Tibial nerve (tissue), 4 donors: Measurements from ENCODE around the gene CRHR2. TPM values are rescaled to one million over a fixed set of nuclear protein-coding genes. Genes with fewer than 3 reads are reported as not detected.

Experiments
- DNase-seq, 2 donors: peaks; one replicate each; pipeline ENCODE4 v3.0.0-alpha.2; 2019; ENCODE audit warnings: low spot score in 2 of 2
- H3K27ac ChIP-seq, 4 donors: fragments of 200-600 bp; sonication (generic) in 3 of 4; one replicate each; pipeline ENCODE4 v1.5.1; 2017 to 2019; ENCODE audit warnings: mild to moderate bottlenecking in 1 of 4
- H3K27me3 ChIP-seq, 2 donors: fragments of 200-600 bp; sonication (generic) in 1 of 2; one replicate each; pipeline versions ENCODE4 v1.5.1 to v1.6.0; 2017 to 2019
- H3K36me3 ChIP-seq, 3 donors: fragments of 200-600 bp; sonication (generic); one replicate each; pipeline ENCODE4 v1.5.1; 2018 to 2019
- H3K4me1 ChIP-seq, 4 donors: fragments of 200-600 bp; sonication (generic) in 3 of 4; one replicate each; pipeline ENCODE4 v1.5.1; 2017 to 2019
- H3K4me3 ChIP-seq, 4 donors: fragments of 200-600 bp; sonication (generic) in 3 of 4; one replicate each; pipeline ENCODE4 v1.5.1; 2017 to 2019; ENCODE audit warnings: mild to moderate bottlenecking in 1 of 4, moderate library complexity in 1 of 4
- H3K9me3 ChIP-seq, 4 donors: fragments of 200-600 bp; sonication (generic) in 3 of 4; one replicate each; pipeline ENCODE4 v1.5.1; 2017 to 2019
- EP300 ChIP-seq, 2 donors: sonication (generic); formaldehyde crosslinking; IDR thresholded peaks; one replicate each; pipeline ENCODE4 v1.6.1; 2017; ENCODE audit warnings: antibody characterized with exemption in 2 of 2, mild to moderate bottlenecking in 1 of 2
- POLR2A ChIP-seq, 2 donors: fragments of 450-650 bp; IDR thresholded peaks; one replicate each; pipeline ENCODE4 v1.6.1; 2017; ENCODE audit warnings: antibody characterized with exemption in 2 of 2, mild to moderate bottlenecking in 2 of 2, moderate library complexity in 2 of 2
- WGBS, 2 donors: methylation state at CpG; one replicate each; pipeline ENCODE4 v1.1.5; 2018; 5-methylcytosine and 5-hydroxymethylcytosine counted together
- total RNA-seq, 4 donors: library from RNA; depleted of rRNA; stranded (reverse); fragments of >200 nt; gene quantifications; one replicate each; pipeline ENCODE4 v1.1.0, GENCODE V29; 2016
- TF ChIP-seq, protein P1 (sequence below), 5 experiments: fragments of 200-600 bp in 3 of 5; fragments of 450-650 bp in 2 of 5; sonication (generic) in 3 of 5; IDR thresholded peaks; one replicate each; pipeline ENCODE4 v1.5.1; 2016 to 2019; ENCODE audit warnings: antibody characterized with exemption in 5 of 5, mild to moderate bottlenecking in 3 of 5, moderate library complexity in 2 of 5

CRHR2 gene
- total RNA-seq, 4 donors from 2014 or later: 0.21 to 0.44 TPM; not detected in 2

DNA sequence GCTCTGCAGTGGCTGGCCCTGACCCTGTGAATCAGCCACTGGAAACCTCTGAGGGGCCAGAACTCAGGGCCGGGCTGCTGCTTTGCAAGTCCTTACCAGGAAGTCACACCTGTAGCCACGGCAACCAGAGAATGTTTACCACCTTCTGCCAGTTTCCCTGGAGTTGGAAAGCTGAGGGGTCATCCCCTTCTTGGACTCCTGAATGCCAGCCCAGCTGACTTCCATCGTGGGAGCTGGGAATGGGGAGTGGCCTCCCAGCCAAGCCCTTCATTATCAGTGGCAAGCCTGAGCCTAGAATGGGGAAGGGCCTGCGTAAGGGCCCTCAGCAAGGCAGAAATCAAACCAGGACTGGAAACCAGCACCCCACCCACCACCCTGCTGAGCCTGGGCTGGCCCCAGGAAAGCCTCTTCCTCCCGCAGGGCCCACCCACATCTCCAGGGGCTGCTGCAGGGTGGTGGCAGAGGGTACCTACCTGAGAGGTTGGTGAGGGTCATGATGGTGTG, 6.5 kb upstream of the CRHR2 start:
- Histone ChIP-seq H3K27me3 (peaks cover 0 to 10% of the 10 kb centered on the region in 2 donors), H3K36me3 (no peaks in the 10 kb centered on the region), H3K4me3 (no peak overlapping the region), H3K9me3 (no peaks in the 10 kb centered on the region), H3K27ac (no peak overlapping the region), H3K4me1 (no peaks in the 10 kb centered on the region)
- no peak for DNase-seq
- no peak for TF ChIP-seq EP300 (IDR thresholded peaks at IDR 0.05)
- WGBS, 2 donors: 20 to 73% methylated on average over 3 to 4 of the region's 5 CpGs

DNA sequence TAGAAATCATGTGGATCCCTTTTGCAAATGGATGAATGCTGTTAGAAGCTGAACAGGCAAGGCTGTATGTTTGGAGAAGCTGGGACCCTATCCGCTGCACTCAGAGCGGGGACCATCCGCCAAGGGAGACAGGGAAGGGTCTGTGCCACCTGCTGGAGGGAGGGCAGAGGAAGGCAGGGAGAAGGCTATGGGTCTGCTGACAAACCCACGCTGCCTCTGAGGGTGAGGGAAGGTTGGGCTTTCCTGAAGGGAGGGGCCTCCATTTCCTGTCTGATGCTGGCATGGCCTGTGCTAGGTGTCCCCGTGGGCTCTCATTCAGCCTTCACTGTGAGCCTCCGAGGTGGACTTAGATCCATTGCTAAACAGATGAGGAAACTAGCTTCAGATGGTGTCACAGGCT, 5.3 kb upstream of the CRHR2 start:
- H3K36me3 ChIP-seq: no peaks in the 10 kb centered on the region
- H3K4me1 ChIP-seq: peaks cover 0 to 3% (median 2%) of the 10 kb centered on the region in 4 donors
- TF ChIP-seq POLR2A (IDR thresholded peaks at IDR 0.05): no peak
- TF ChIP-seq, protein P1, sequence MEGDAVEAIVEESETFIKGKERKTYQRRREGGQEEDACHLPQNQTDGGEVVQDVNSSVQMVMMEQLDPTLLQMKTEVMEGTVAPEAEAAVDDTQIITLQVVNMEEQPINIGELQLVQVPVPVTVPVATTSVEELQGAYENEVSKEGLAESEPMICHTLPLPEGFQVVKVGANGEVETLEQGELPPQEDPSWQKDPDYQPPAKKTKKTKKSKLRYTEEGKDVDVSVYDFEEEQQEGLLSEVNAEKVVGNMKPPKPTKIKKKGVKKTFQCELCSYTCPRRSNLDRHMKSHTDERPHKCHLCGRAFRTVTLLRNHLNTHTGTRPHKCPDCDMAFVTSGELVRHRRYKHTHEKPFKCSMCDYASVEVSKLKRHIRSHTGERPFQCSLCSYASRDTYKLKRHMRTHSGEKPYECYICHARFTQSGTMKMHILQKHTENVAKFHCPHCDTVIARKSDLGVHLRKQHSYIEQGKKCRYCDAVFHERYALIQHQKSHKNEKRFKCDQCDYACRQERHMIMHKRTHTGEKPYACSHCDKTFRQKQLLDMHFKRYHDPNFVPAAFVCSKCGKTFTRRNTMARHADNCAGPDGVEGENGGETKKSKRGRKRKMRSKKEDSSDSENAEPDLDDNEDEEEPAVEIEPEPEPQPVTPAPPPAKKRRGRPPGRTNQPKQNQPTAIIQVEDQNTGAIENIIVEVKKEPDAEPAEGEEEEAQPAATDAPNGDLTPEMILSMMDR (IDR thresholded peaks at IDR 0.05): no peak
- H3K9me3 ChIP-seq: no peaks in the 10 kb centered on the region
- H3K4me3 ChIP-seq: no peak overlapping the region
- 59 to 70% methylated on average over 6 of the region's 6 CpGs for WGBS, 2 donors
- no peak overlapping the region for H3K27ac ChIP-seq
- DNase-seq: no peak
- H3K27me3 ChIP-seq: peaks cover 0 to 22% of the 10 kb centered on the region in 2 donors

DNA sequence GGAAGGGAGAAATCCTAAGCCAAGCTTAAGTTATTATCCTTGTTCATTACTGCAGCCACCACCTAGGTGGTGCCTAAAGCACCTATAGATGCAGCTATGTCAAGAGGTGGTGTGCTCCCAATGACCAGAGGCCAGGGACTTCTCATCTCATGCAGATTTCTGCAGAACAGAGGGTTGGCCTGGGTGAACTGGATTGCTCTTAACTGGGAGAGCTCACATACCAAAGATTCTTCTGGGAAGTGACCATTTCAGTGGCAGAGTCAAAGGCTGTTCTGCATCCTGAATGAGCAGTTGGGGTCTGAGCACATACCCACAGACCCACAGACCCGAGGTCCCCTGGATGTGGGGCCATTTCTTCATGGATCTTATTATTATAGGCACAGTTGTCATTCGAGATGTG, 2.1 kb upstream of the CRHR2 start:
- peaks cover 0 to 54% of the 10 kb centered on the region in 2 donors for H3K27me3 ChIP-seq
- H3K27ac ChIP-seq: no peak overlapping the region
- peaks cover 0 to 20% (median 16%) of the 10 kb centered on the region in 4 donors for H3K4me1 ChIP-seq
- no peaks in the 10 kb centered on the region for H3K36me3 ChIP-seq
- no peak for TF ChIP-seq EP300 (IDR thresholded peaks at IDR 0.05)
- TF ChIP-seq POLR2A (IDR thresholded peaks at IDR 0.05): no peak
- TF ChIP-seq, protein P1 (IDR thresholded peaks at IDR 0.05): no peak
- 48 to 51% methylated on average over 2 of the region's 2 CpGs for WGBS, 2 donors
- no peak overlapping the region for H3K4me3 ChIP-seq
- DNase-seq: no peak
- no peaks in the 10 kb centered on the region for H3K9me3 ChIP-seq

DNA sequence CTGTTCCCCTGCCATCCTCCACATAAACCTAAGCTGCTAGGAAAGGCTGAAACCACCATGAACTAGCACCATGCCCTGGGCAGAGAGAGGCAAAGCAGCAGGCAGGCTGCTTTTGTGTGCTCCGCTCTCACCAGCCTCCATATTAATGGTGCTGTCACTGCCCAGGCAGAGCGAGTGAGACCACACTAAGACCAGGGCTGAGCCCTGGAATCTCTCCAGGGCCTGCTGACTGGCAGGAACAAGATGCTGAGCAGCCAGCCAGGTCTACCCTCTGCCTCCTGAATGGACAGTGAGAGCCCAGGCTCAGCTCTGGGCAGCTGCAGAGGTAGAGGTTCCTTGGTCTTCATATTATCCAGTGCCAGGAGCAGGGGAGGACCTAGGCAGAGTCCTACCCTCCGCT, 1.6 kb upstream of the CRHR2 start:
- 72 to 84% methylated on average over 2 to 3 of the region's 3 CpGs for WGBS, 2 donors
- DNase-seq: no peak
- H3K36me3 ChIP-seq: no peaks in the 10 kb centered on the region
- H3K9me3 ChIP-seq: no peaks in the 10 kb centered on the region
- peaks cover 0 to 20% (median 16%) of the 10 kb centered on the region in 4 donors for H3K4me1 ChIP-seq
- H3K4me3 ChIP-seq: no peak overlapping the region
- peaks cover 0 to 59% of the 10 kb centered on the region in 2 donors for H3K27me3 ChIP-seq
- no peak overlapping the region for H3K27ac ChIP-seq
- TF ChIP-seq, protein P1 (IDR thresholded peaks at IDR 0.05): no peak
- TF ChIP-seq EP300 (IDR thresholded peaks at IDR 0.05): no peak
- TF ChIP-seq POLR2A (IDR thresholded peaks at IDR 0.05): no peak

DNA sequence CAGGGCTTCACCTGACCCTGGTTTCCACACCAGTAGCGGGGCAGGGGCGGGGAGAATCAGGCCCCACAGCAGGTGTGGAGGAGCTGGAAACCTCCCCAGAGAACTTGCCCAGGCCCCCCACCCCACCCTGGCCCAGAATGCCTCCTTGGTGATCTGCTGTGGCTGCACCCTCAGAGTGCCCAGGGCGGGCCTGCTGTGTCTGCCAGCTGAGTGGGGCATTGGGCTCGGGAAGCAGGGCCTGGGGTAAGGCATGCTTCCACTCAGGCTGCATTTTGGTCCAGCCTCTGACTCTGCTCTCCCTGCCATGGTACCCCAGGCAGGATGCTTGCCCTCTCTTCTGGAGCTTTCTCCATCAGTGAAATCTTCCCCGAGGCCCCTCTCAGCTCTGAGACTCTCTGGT, 1.1 kb upstream of the CRHR2 start:
- Histone ChIP-seq H3K36me3 (no peaks in the 10 kb centered on the region), H3K4me1 (peaks cover 0 to 20% (median 16%) of the 10 kb centered on the region in 4 donors), H3K27ac (no peak overlapping the region), H3K27me3 (peaks cover 0 to 65% of the 10 kb centered on the region in 2 donors), H3K4me3 (no peak overlapping the region), H3K9me3 (no peaks in the 10 kb centered on the region)
- 86 to 100% methylated on average over 3 to 5 of the region's 5 CpGs for WGBS, 2 donors
- DNase-seq: no peak
- no peak for TF ChIP-seq EP300 (IDR thresholded peaks at IDR 0.05)
- TF ChIP-seq, protein P1 (IDR thresholded peaks at IDR 0.05): no peak
- TF ChIP-seq POLR2A (IDR thresholded peaks at IDR 0.05): no peak

DNA sequence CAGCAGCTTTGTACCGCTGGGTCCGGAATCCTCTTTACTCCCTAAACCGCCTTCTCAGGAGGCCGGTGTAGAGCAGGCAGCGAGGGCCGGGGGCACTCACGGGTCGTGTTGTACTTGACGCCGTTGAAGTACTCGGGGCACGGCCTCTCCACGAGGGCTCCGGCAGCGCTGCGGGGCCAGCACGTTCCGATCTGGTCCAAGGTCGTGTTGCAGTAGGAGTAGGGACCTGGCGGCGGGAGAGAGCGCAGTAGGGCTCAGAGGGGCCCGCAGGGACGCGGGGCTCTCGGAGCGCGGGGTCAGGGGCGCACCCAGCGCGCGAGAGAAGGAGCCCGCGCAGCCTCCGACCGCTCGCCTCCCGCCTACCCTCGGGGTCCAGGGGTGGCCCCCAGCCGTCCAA, 443 bp downstream of the CRHR2 start:
- Histone ChIP-seq H3K4me3 (peak overlapping the region; percentile 23 to 47 (median 46)), H3K27ac (no peak overlapping the region), H3K4me1 (peaks cover 0 to 20% (median 16%) of the 10 kb centered on the region in 4 donors), H3K27me3 (peaks cover 0 to 76% of the 10 kb centered on the region in 2 donors), H3K9me3 (no peaks in the 10 kb centered on the region), H3K36me3 (no peaks in the 10 kb centered on the region)
- DNase-seq: no peak
- WGBS, 2 donors: 0 to 2% methylated on average over 19 to 22 of the region's 40 CpGs
- TF ChIP-seq POLR2A (IDR thresholded peaks at IDR 0.05): no peak
- TF ChIP-seq EP300 (IDR thresholded peaks at IDR 0.05): no peak
- TF ChIP-seq, protein P1 (IDR thresholded peaks at IDR 0.05): no peak
